Stimulated activated naive CD8-positive, alpha-beta T cell treated with anti-CD3 and anti-CD28 coated beads, Interleukin-15, Interleukin-2, amounts not matched to agents 100 U/mL and 50 U/mL, for 24 hours (primary cell): ENCODE measurements around the gene GPER1.

ENCODE experiments used
- ATAC-seq: fragments of 150-1000 bp; cut with Tn5 transposase; one replicate; pipeline ENCODE4 v1.10.0; 2021
- DNase-seq: peaks from one replicate; pipeline ENCODE4 v3.0.0; 2021

Gene GPER1

GRCh38 chr7:1090236-1090635 lies 2.3 kb downstream of the GPER1 start:
- DNase-seq (no peak), ATAC-seq (no peak)

GRCh38 chr7:1090686-1091643 lies 3.1 kb downstream of the GPER1 start:
- no peak for ATAC-seq

DNA sequence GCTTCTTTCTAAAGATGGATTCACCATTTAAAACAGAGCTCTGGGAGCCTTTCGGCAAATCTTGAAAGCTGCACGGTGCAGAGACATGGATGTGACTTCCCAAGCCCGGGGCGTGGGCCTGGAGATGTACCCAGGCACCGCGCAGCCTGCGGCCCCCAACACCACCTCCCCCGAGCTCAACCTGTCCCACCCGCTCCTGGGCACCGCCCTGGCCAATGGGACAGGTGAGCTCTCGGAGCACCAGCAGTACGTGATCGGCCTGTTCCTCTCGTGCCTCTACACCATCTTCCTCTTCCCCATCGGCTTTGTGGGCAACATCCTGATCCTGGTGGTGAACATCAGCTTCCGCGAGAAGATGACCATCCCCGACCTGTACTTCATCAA lies 3.7 kb downstream of the GPER1 start:
- ATAC-seq (no peak), DNase-seq (no peak)

More at GRCh38 chr7:1090686-1091643, 3.1 kb downstream of the GPER1 start:
- DNase-seq, result no peak

- ATAC-seq, result no peak
- DNase-seq, result no peak
Observed at GRCh38 chr7:1092161-1092632, 4.3 kb downstream of the GPER1 start.

GRCh38 chr7:1092806-1093501 lies 5.0 kb downstream of the GPER1 start:
- no peak for ATAC-seq
- no peak for DNase-seq

GRCh38 chr7:1093502-1093843 lies 5.6 kb downstream of the GPER1 start:
- ATAC-seq (no peak), DNase-seq (no peak)

DNA sequence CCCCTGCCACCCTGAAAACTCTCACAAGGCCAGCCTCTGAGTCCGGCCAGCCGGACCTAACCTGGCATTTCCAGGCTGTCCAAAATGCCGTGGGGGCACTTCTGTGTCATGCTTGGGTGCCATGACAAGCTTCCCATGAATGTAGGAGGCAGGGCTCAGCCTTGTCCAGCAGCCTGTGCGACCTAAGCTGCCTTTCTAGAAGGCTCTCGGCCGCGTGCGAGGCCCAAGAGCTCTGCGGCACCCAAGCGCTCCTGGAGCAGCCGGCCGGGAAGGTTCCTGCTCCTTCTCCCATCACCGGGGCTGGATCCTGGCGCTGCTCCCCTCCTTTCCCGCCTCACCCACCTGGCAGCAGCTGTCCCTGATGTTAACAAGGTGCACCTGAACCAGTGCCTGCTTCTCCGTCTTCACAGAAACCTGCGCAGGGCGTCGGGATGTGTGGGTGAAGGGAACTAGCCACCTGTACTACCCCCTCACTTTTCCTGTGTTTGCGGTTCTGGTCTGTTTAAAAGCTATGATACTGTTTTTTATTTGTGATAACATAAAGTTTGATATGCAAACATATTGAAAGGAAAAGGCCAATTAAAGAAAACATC lies 6.1 kb downstream of the GPER1 start:
- DNase-seq, result no peak

GRCh38 chr7:1094870-1095269 lies 7.0 kb downstream of the GPER1 start:
- DNase-seq (no peak), ATAC-seq (no peak)

More for the DNA sequence above, 6.1 kb downstream of the GPER1 start:
- no peak for ATAC-seq

GRCh38 chr7:1095621-1096155 lies 7.8 kb downstream of the GPER1 start:
- DNase-seq, result no peak
- ATAC-seq, result no peak

- DNase-seq, result no peak
- no peak for ATAC-seq
Observed at GRCh38 chr7:1096156-1097119, 8.5 kb downstream of the GPER1 start.

DNA sequence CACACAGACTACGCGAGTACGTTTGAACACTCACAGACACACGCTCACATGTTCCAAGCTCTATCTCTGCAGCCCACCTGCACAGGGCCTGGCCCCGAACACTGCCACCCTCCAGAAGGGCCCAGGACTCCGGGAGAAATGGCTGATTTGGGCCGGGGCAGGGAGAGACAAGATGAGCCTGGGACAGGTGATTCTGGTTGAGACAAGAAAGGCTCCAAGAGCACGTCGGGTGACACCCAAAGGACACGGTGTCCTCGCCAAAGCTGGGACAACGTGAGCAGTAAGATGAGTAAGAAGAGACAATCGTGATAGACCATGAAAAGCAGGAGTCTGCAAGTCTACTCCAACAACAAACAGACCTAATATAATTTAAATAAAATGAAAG lies 9.2 kb downstream of the GPER1 start:
- ATAC-seq (no peak), DNase-seq (no peak)

GRCh38 chr7:1098243-1099153 lies 10.6 kb downstream of the GPER1 start:
- ATAC-seq (no peak), DNase-seq (no peak)

GRCh38 chr7:1099154-1099542 lies 11.2 kb downstream of the GPER1 start:
- no peak for DNase-seq

DNA sequence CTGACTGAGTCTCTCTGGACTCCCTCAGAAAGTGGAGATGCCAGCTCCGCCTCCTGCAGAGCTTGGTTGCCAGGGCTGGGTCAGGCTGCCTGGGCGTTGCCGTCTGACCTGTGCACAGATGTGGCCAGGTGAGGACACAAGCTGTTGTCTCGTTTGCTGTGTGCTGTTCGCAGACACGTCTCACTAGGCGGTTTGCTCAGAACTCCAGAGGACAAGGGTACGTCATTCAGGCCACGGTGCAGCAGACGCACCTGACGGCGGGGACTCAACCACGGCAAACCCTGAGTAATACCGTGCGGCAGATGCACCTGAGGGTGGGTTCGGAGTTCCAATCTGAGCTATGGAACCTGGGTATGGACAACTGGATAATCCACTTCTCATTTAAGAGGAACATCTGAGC lies 11.7 kb downstream of the GPER1 start:
- no peak for DNase-seq
- ATAC-seq, result no peak

More at GRCh38 chr7:1099154-1099542, 11.2 kb downstream of the GPER1 start:
- no peak for ATAC-seq

- DNase-seq, result no peak
- ATAC-seq, result no peak
Observed at GRCh38 chr7:1100386-1100785, 12.5 kb downstream of the GPER1 start.

- DNase-seq (no peak), ATAC-seq (no peak)
Observed at GRCh38 chr7:1100834-1101562, 13.1 kb downstream of the GPER1 start.

DNA sequence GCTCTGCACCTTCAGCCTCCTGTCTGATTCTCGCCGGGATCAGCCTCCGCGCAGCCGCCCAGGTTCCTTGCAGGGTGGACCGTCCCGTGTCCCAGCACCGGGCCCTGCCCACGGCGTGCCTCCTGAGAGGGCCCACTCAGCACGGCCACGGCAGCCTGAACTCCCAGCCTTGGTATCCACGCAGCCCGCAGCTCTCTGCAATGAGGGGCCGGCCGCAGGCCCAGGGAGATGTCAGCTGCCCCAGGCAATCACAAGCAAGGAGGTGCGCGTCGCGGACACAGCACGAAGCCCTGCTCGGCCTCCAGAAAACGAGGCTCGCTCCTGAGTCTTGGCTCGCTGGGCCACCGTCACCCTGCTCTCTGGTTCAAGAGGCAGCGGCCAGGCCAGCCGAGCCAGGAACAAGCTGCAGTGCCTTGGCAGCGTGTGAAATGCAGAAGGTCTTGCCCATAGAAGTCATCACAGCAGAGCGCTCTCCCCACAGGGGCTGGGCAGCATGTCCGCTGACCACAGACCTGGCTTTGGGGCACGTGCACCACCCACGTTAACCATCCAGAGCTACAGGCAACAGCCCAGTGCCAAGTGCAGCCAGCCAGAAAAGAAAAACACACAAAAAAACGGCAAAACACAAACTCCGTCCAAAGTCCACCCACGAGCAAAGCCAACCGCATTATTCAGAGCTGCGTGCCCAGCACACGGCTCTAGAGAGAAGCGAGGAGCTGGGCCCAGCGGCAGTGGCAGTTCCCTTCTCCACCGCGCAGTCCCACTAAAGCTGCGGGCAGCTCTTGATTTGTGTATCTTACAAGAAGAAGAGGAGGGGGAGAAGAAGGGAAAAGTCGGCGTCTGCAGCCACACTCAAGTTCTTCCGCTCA lies 13.9 kb downstream of the GPER1 start:
- no peak for ATAC-seq
- DNase-seq, result no peak

- ATAC-seq (peak; percentile 77), DNase-seq (peak; percentile 37)
Observed at GRCh38 chr7:1103009-1103788, 15.3 kb downstream of the GPER1 start.
